HepG2 (cell line): ENCODE measurements around the gene ALG1L2. TPM values are rescaled to one million over a fixed set of nuclear protein-coding genes. Genes with fewer than 3 reads are reported as not detected.

Experiments used
- ATAC-seq: fragments of 200-7000 bp; cut with Tn5 transposase; 3 replicates; pipeline ENCODE4 v1.9.1; 2020; ENCODE audit warnings: mild to moderate bottlenecking, moderate library complexity
- BruUV-seq: library from RNA; stranded (reverse); fragments of 400-500 nt; replicated peaks from 2 replicates; lab custom pipeline; 2021; lab: Mats Ljungman, UMichigan
- CTCF ChIA-PET: fragments of 300-600 bp; formaldehyde crosslinking; extraction: SDS; loops from one replicate; lab custom pipeline; 2021; ENCODE audit warnings: low total read pairs, inconsistent platforms, low intra/inter-chr PET ratio; lab: Yijun Ruan, JAX
- POLR2A ChIA-PET: fragments of 350-600 bp; sonication (Branson Sonifier 250); formaldehyde crosslinking; loops from one replicate; lab custom pipeline; 2020; ENCODE audit warnings: antibody characterized with exemption, inconsistent platforms; lab: Yijun Ruan, JAX
- DNase-seq: peaks from one replicate; pipeline ENCODE4 v3.0.0-alpha.2; 2015; ENCODE audit warnings: low spot score
- FAIRE-seq: peaks from 3 replicates; lab custom pipeline; 2011; peaks lifted over from hg19 to GRCh38; lab: Jason Lieb, UNC
- H2AFZ ChIP-seq: one replicate; pipeline ENCODE4 v1.6.1; 2011; ENCODE audit warnings: low read length, inconsistent platforms
- H3K27ac ChIP-seq: fragments of 300-600 bp; 3 replicates; pipeline ENCODE4 v1.8.0; 2011; ENCODE audit warnings: mixed run types, mild to moderate bottlenecking, mixed read lengths, low read length, inconsistent platforms; ENCODE audit not compliant: insufficient read depth; ENCODE audit errors: extremely low read length
- H3K27me3 ChIP-seq, 2 experiments: fragments of 200-600 bp in 1 of 2; 2 replicates in 1 of 2; 3 replicates in 1 of 2; pipeline versions ENCODE4 v1.6.0 to v1.8.0; 2011; ENCODE audit warnings: low read length in 2 of 2, mild to moderate bottlenecking in 2 of 2, moderate library complexity in 2 of 2, inconsistent platforms in 1 of 2; ENCODE audit not compliant: insufficient read depth in 2 of 2, control insufficient read depth in 1 of 2
- H3K36me3 ChIP-seq, 2 experiments: fragments of 200-600 bp in 1 of 2; replicated peaks in 1 of 2; 2 replicates in 1 of 2; 3 replicates in 1 of 2; pipeline versions ENCODE4 v1.5.1 to v1.8.0; 2011; ENCODE audit warnings: low read length in 2 of 2, inconsistent platforms in 1 of 2; ENCODE audit not compliant: insufficient read depth in 2 of 2, control insufficient read depth in 1 of 2
- H3K4me1 ChIP-seq: 2 replicates; pipeline ENCODE4 v1.5.1; 2012; ENCODE audit warnings: low read length, inconsistent platforms; ENCODE audit not compliant: insufficient read depth
- H3K4me2 ChIP-seq: 2 replicates; pipeline ENCODE4 v1.6.0; 2011; ENCODE audit warnings: low read depth, low read length, inconsistent platforms
- H3K4me3 ChIP-seq, 3 experiments: fragments of 200-600 bp in 1 of 3; sonication (generic), shearing (Covaris generic) in 1 of 3; replicated peaks in 1 of 3; 2 replicates each; pipeline ENCODE4 v1.5.1; 2011 to 2016; ENCODE audit warnings: low read length in 3 of 3, inconsistent platforms in 2 of 3, low read depth in 2 of 3, mild to moderate bottlenecking in 2 of 3, control low read depth in 1 of 3, mixed read lengths in 1 of 3; ENCODE audit not compliant: insufficient read depth in 1 of 3
- H3K79me2 ChIP-seq: one replicate; pipeline ENCODE4 v1.6.1; 2011; ENCODE audit warnings: low read length, inconsistent platforms; ENCODE audit not compliant: insufficient read depth
- H3K9ac ChIP-seq: 2 replicates; pipeline ENCODE4 v1.6.0; 2011; ENCODE audit warnings: mild to moderate bottlenecking, low read depth, low read length, inconsistent platforms; ENCODE audit not compliant: insufficient read depth
- H3K9me3 ChIP-seq: 2 replicates; pipeline ENCODE4 v1.5.1; 2012; ENCODE audit warnings: mild to moderate bottlenecking, low read length
- H4K20me1 ChIP-seq: 2 replicates; pipeline ENCODE4 v1.6.0; 2011; ENCODE audit warnings: inconsistent platforms, mild to moderate bottlenecking, low read length, moderate library complexity; ENCODE audit not compliant: insufficient read depth
- ARID5B ChIP-seq: IDR thresholded peaks from 2 replicates; pipeline ENCODE4 v1.4.0; 2020; ENCODE audit warnings: mild to moderate bottlenecking, missing genetic modification reagents
- ATF3 ChIP-seq: sonication (generic); formaldehyde crosslinking; IDR thresholded peaks from 2 replicates; pipeline ENCODE4 v1.4.0; 2020; ENCODE audit warnings: missing genetic modification reagents
- BCL3 ChIP-seq: sonication (generic); formaldehyde crosslinking; IDR thresholded peaks from 2 replicates; pipeline ENCODE4 v1.5.1; 2020; ENCODE audit warnings: mild to moderate bottlenecking, missing genetic modification reagents, moderate library complexity
- GFI1 ChIP-seq: sonication (generic); formaldehyde crosslinking; IDR thresholded peaks from 2 replicates; pipeline ENCODE4 v1.5.0; 2020; ENCODE audit warnings: missing genetic modification reagents, mild to moderate bottlenecking, borderline replicate concordance
- HNRNPUL1 ChIP-seq: fragments of 200-400 bp; formaldehyde crosslinking; IDR thresholded peaks from 2 replicates; pipeline ENCODE4 v1.6.1; 2017; ENCODE audit warnings: low read depth, mild to moderate bottlenecking, low read length, moderate library complexity
- NPAS2 ChIP-seq: sonication (generic); formaldehyde crosslinking; IDR thresholded peaks from 2 replicates; pipeline ENCODE4 v1.8.0; 2022; ENCODE audit warnings: mild to moderate bottlenecking, missing genetic modification reagents, borderline replicate concordance
- SMAD3 ChIP-seq: sonication (generic); formaldehyde crosslinking; IDR thresholded peaks from 2 replicates; pipeline ENCODE4 v1.4.0; 2020; ENCODE audit warnings: missing genetic modification reagents
- SMARCC2 ChIP-seq: fragments of 450-650 bp; IDR thresholded peaks from 2 replicates; pipeline ENCODE4 v1.6.1; 2017; ENCODE audit warnings: antibody characterized with exemption, mild to moderate bottlenecking
- ZNF660 ChIP-seq: sonication (generic); formaldehyde crosslinking; IDR thresholded peaks from 2 replicates; pipeline ENCODE4 v1.5.1; 2020; ENCODE audit warnings: mild to moderate bottlenecking, low read depth, missing genetic modification reagents, borderline replicate concordance
- ZNF704 ChIP-seq: sonication (generic); formaldehyde crosslinking; IDR thresholded peaks from 2 replicates; pipeline ENCODE4 v1.8.1; 2023; ENCODE audit warnings: mild to moderate bottlenecking, inconsistent platforms, moderate library complexity, missing genetic modification reagents, borderline replicate concordance
- ZNF768 ChIP-seq: sonication (generic); formaldehyde crosslinking; IDR thresholded peaks from 2 replicates; pipeline ENCODE4 v1.4.0; 2020; ENCODE audit warnings: missing genetic modification reagents
- ZNF800 ChIP-seq: sonication (generic); formaldehyde crosslinking; IDR thresholded peaks from 2 replicates; pipeline ENCODE4 v1.4.0; 2020; ENCODE audit warnings: missing genetic modification reagents
- ZNF839 ChIP-seq: sonication (generic); formaldehyde crosslinking; IDR thresholded peaks from 2 replicates; pipeline ENCODE4 v1.4.0; 2020; ENCODE audit warnings: missing genetic modification reagents, mild to moderate bottlenecking, borderline replicate concordance
- ZNF879 ChIP-seq: sonication (generic); formaldehyde crosslinking; IDR thresholded peaks from 2 replicates; pipeline ENCODE4 v1.8.1; 2023; ENCODE audit warnings: missing genetic modification reagents
- ZSCAN30 ChIP-seq: sonication (generic); formaldehyde crosslinking; IDR thresholded peaks from 2 replicates; pipeline ENCODE4 v1.5.0; 2020; ENCODE audit warnings: mild to moderate bottlenecking, missing genetic modification reagents
- WGBS: methylation state at CpG from one replicate; pipeline ENCODE4 v1.1.6; 2017; ENCODE audit warnings: low lambda C conversion rate; 5-methylcytosine and 5-hydroxymethylcytosine counted together
- in situ Hi-C: cut with HindIII; loops from 2 replicates; pipeline ENCODE4 v1.10.0; 2017; ENCODE audit warnings: low pct_unique_long_range_greater_than_20kb; ENCODE audit not compliant: extremely low pct_ligation_motif_present
- intact Hi-C: fragments of 100-400 bp; cut with micrococcal nuclease; formaldehyde crosslinking; loops from one replicate; pipeline ENCODE4 v1.10.0; 2022; ENCODE audit not compliant: unreplicated experiment
- polyA plus RNA-seq, 8 experiments: library from polyadenylated mRNA; depleted of rRNA in 3 of 8; stranded (reverse) in 7 of 8; unstranded in 1 of 8; fragments of >200 nt; fragmentation: Illumina TruSeq in 4 of 8; extraction: Trizol in 4 of 8; gene quantifications; 2 replicates each; pipeline versions ENCODE4 v1.2.1 to v1.2.3, GENCODE V29; 2011 to 2016; ENCODE audit warnings: low read depth in 4 of 8, missing spikeins in 1 of 8, mixed read lengths in 1 of 8; ENCODE audit not compliant: insufficient read depth in 1 of 8
- total RNA-seq, 5 experiments: library from RNA; depleted of rRNA; stranded (reverse); fragments of >200 nt; fragmentation: Illumina TruSeq; extraction: Trizol; gene quantifications; 2 replicates each; pipeline ENCODE4 v1.2.3, GENCODE V29; 2016; ENCODE audit warnings: low read depth in 1 of 5

Gene ALG1L2
- total and polyA plus RNA-seq, 2 of the 13 experiments (the other 11 are each of a cell fraction or from before 2014, with no cell fraction given), result 0.13 to 0.55 TPM

- Histone ChIP-seq H3K4me2 (peak overlapping the region; percentile 82), H3K9ac (peak overlapping the region; percentile 64), H3K36me3 (no peaks in the 10 kb centered on the region), H3K4me1 (0 out of 2 replicates have a peak, but pooled peaks cover 7% of the 10 kb centered on the region), H3K4me3 (peak overlapping the region; percentile 75 to 85 (median 78); a peak in 5 of 6 replicates), H3K79me2 (peaks cover 5% of the 10 kb centered on the region), H3K9me3 (no peaks in the 10 kb centered on the region), H4K20me1 (no peaks in the 10 kb centered on the region), H3K27me3 (no peaks in the 10 kb centered on the region; a peak in 1 of 5 replicates), H2AFZ (no peak overlapping the region), H3K27ac (peak overlapping the region; percentile 50)
- 3% methylated on average over 18 of the region's 54 CpGs for WGBS
- no peak for FAIRE-seq
- CTCF ChIA-PET, result no interaction called here
- in situ Hi-C loops (no loop called here), intact Hi-C loops (no loop called here)
- no TSS peak for BruUV-seq
- peak; percentile 99 for ATAC-seq
- POLR2A ChIA-PET, result interaction anchor here (0.6 to 1.5 kb wide), 6 partner anchors 9 to 782 kb away, joined by 3 to 5 read pairs (median 4); partner anchors contain the start of genes ATP2C1 and TMCC1
- peak; percentile 93 for DNase-seq
- TF ChIP-seq ARID5B (CRISPR knock-in tag) (no peak), SMARCC2 (no peak), ATF3 (no peak), HNRNPUL1 (no peak), ZNF839 (CRISPR knock-in tag) (no peak), BCL3 (no peak), GFI1 (CRISPR knock-in tag) (no peak), SMAD3 (CRISPR knock-in tag) (no peak), ZNF660 (CRISPR knock-in tag) (no peak), NPAS2 (CRISPR knock-in tag) (no peak), ZNF704 (no peak), ZNF768 (CRISPR knock-in tag) (no peak; the same call in 1 of the 2 replicates), ZNF879 (CRISPR knock-in tag) (no peak), ZSCAN30 (CRISPR knock-in tag) (no peak), ZNF800 (CRISPR knock-in tag) (no peak)
Measured at GRCh38 chr3:130111185-130111864, 29.7 kb downstream of the ALG1L2 start.
